ENCODE data around the gene KIAA1328.

Gene KIAA1328

GRCh38 chr18:36950960-36951359 lies 122.0 kb downstream of the KIAA1328 start:
- DNase-seq (ENCODE audit: low read depth in 2 of 2) = no peak

GRCh38 chr18:36953047-36953446 lies 124.1 kb downstream of the KIAA1328 start:
- no peak for DNase-seq (ENCODE audit: low read depth in 2 of 2)

- DNase-seq (ENCODE audit: low read depth in 2 of 2) = no peak
These were observed 131.1 kb downstream of the KIAA1328 start for GRCh38 chr18:36960038-36960437.

- no peak for DNase-seq (ENCODE audit: low read depth in 2 of 2)
These were observed 134.5 kb downstream of the KIAA1328 start for GRCh38 chr18:36963464-36963863.

- no peak for DNase-seq (ENCODE audit: low read depth in 2 of 2)
These were observed 145.8 kb downstream of the KIAA1328 start for GRCh38 chr18:36974686-36975085.

GRCh38 chr18:36977121-36977520 lies 148.2 kb downstream of the KIAA1328 start:
- no peak for DNase-seq (ENCODE audit: low read depth in 2 of 2)

- no peak for DNase-seq (ENCODE audit: low read depth in 2 of 2)
These were observed 164.1 kb downstream of the KIAA1328 start for GRCh38 chr18:36993068-36993467.

- no peak for DNase-seq (ENCODE audit: low read depth in 2 of 2)
These were observed 177.8 kb downstream of the KIAA1328 start for GRCh38 chr18:37006742-37007141.

- no peak for DNase-seq (ENCODE audit: low read depth in 2 of 2)
These were observed 183.5 kb downstream of the KIAA1328 start for GRCh38 chr18:37012452-37012851.

GRCh38 chr18:37019157-37019827 lies 190.4 kb downstream of the KIAA1328 start:
- no peak for DNase-seq (ENCODE audit: low read depth in 2 of 2)

GRCh38 chr18:37033419-37033818 lies 204.5 kb downstream of the KIAA1328 start:
- DNase-seq (ENCODE audit: low read depth in 2 of 2) = no peak

- DNase-seq (ENCODE audit: low read depth in 2 of 2) = no peak
These were observed 213.5 kb downstream of the KIAA1328 start for GRCh38 chr18:37042381-37042780.

GRCh38 chr18:37055137-37055802 lies 226.3 kb downstream of the KIAA1328 start:
- DNase-seq (ENCODE audit: low read depth in 2 of 2) = no peak

- DNase-seq (ENCODE audit: low read depth in 2 of 2) = no peak
These were observed 235.3 kb downstream of the KIAA1328 start for GRCh38 chr18:37064187-37064586.

- DNase-seq (ENCODE audit: low read depth in 2 of 2) = no peak
These were observed 236.3 kb downstream of the KIAA1328 start for GRCh38 chr18:37065254-37065653.

- no peak for DNase-seq (ENCODE audit: low read depth in 2 of 2)
These were observed 256.0 kb downstream of the KIAA1328 start for GRCh38 chr18:37084912-37085311.

GRCh38 chr18:37085362-37085761 lies 256.4 kb downstream of the KIAA1328 start:
- no peak for DNase-seq (ENCODE audit: low read depth in 2 of 2)

GRCh38 chr18:37107748-37108522 lies 279.0 kb downstream of the KIAA1328 start:
- no peak for DNase-seq (ENCODE audit: low read depth in 2 of 2)

GRCh38 chr18:37122877-37123276 lies 293.9 kb downstream of the KIAA1328 start:
- no peak for DNase-seq (ENCODE audit: low read depth in 2 of 2)

- no peak for DNase-seq (ENCODE audit: low read depth in 2 of 2)
These were observed 295.6 kb downstream of the KIAA1328 start for GRCh38 chr18:37124516-37124915.

- no peak for DNase-seq (ENCODE audit: low read depth in 2 of 2)
These were observed 306.2 kb downstream of the KIAA1328 start for GRCh38 chr18:37135177-37135576.

- DNase-seq (ENCODE audit: low read depth in 2 of 2) = no peak
These were observed 309.5 kb downstream of the KIAA1328 start for GRCh38 chr18:37138456-37138855.

GRCh38 chr18:37139876-37140275 lies 310.9 kb downstream of the KIAA1328 start:
- no peak for DNase-seq (ENCODE audit: low read depth in 2 of 2)
